Measurements from ENCODE around the gene SPATA4. TPM values are rescaled to one million over a fixed set of nuclear protein-coding genes. Genes with fewer than 3 reads are reported as not detected.

SPATA4 gene
- 0.13 TPM for total RNA-seq
- under 1 TPM in 6 of 8 donors, not detected in 2; 0.21 to 0.62 (median 0.51) TPM for polyA plus RNA-seq (ENCODE audit: insufficient read depth in 1 of 8, insufficient read length in 8 of 8, low replicate concordance in 1 of 8)
- long read RNA-seq, donor 1 = 0 reads
- long read RNA-seq, donor 2 = 0 reads
- long read RNA-seq, donor 3 = 0 reads
- long read RNA-seq, donor 4 = 0 reads
- long read RNA-seq, donor 5 = 0 reads
- long read RNA-seq, donor 6 = 0 reads
- long read RNA-seq, donor 7 = 0 reads
- long read RNA-seq, donor 8, partial matches to known transcripts = 0 of 1 reads
- long read RNA-seq, donor 8, other reads (novel, unspliced or antisense) = 0 of 1 reads
- long read RNA-seq, donor 9 = 0 reads
- long read RNA-seq, donor 10 = 0 reads
- long read RNA-seq, donor 11 = 0 reads

GRCh38 chr4:176195184-176195978, at the start of gene SPATA4:
Gene SPATA4, minus strand, starts transcription at chr4:176195585. Its CDS starts 23 bp downstream, at chr4:176195562.
- H3K4me1 ChIP-seq (ENCODE audit: control insufficient read depth, insufficient read depth, low read length) = peaks cover 4% of the 10 kb centered on the region
- H3K27ac ChIP-seq (ENCODE audit: low read length) = peak within 1 kb of the TSS; percentile 90
- no peaks in the 10 kb centered on the region for H3K9me3 ChIP-seq (replicated peaks; ENCODE audit: control insufficient read depth, low read depth, low read length)
- no peaks in the 10 kb centered on the region for H3K36me3 ChIP-seq (ENCODE audit: control insufficient read depth, insufficient read depth, low read length)
- H3K4me3 ChIP-seq (ENCODE audit: low read length) = peak within 1 kb of the TSS; percentile 70
- H3K27me3 ChIP-seq (ENCODE audit: control insufficient read depth, insufficient read depth, low read length) = no peaks in the 10 kb centered on the region
- peak; percentile 96 for DNase-seq
- under 1% methylated on average over 41 of the region's 45 CpGs for WGBS (ENCODE audit: insufficient coverage)

GRCh38 chr4:176242764-176243347, 47.5 kb upstream of the SPATA4 start:
- H3K36me3 ChIP-seq (ENCODE audit: control insufficient read depth, insufficient read depth, low read length) = no peaks in the 10 kb centered on the region
- no CpG with 5 or more reads among the region's 1 CpG for WGBS (ENCODE audit: insufficient coverage)
- H3K27me3 ChIP-seq (ENCODE audit: control insufficient read depth, insufficient read depth, low read length) = no peaks in the 10 kb centered on the region
- DNase-seq = no peak
- no peak overlapping the region for H3K4me3 ChIP-seq (ENCODE audit: low read length)
- peaks cover 3% of the 10 kb centered on the region for H3K4me1 ChIP-seq (ENCODE audit: control insufficient read depth, insufficient read depth, low read length)
- H3K27ac ChIP-seq (ENCODE audit: low read length) = no peak overlapping the region
- H3K9me3 ChIP-seq (replicated peaks; ENCODE audit: control insufficient read depth, low read depth, low read length) = no peaks in the 10 kb centered on the region

- DNase-seq = no peak
- Histone ChIP-seq H3K9me3 (replicated peaks; ENCODE audit: control insufficient read depth, low read depth, low read length) (no peaks in the 10 kb centered on the region), H3K36me3 (ENCODE audit: control insufficient read depth, insufficient read depth, low read length) (no peaks in the 10 kb centered on the region), H3K27me3 (ENCODE audit: control insufficient read depth, insufficient read depth, low read length) (no peaks in the 10 kb centered on the region), H3K4me3 (ENCODE audit: low read length) (no peak overlapping the region), H3K27ac (ENCODE audit: low read length) (no peak overlapping the region), H3K4me1 (ENCODE audit: control insufficient read depth, insufficient read depth, low read length) (peaks cover 5% of the 10 kb centered on the region)
- 92% methylated on average over 7 of the region's 8 CpGs for WGBS (ENCODE audit: insufficient coverage)
Observed at GRCh38 chr4:176241703-176242102, 46.3 kb upstream of the SPATA4 start.

- Histone ChIP-seq H3K36me3 (ENCODE audit: control insufficient read depth, insufficient read depth, low read length) (no peaks in the 10 kb centered on the region), H3K27me3 (ENCODE audit: control insufficient read depth, insufficient read depth, low read length) (no peaks in the 10 kb centered on the region), H3K9me3 (replicated peaks; ENCODE audit: control insufficient read depth, low read depth, low read length) (no peaks in the 10 kb centered on the region), H3K4me1 (ENCODE audit: control insufficient read depth, insufficient read depth, low read length) (peaks cover 5% of the 10 kb centered on the region), H3K4me3 (ENCODE audit: low read length) (no peak overlapping the region), H3K27ac (ENCODE audit: low read length) (peak overlapping the region; percentile 87)
- peak; percentile 40 for DNase-seq
- no CpG with 5 or more reads among the region's 4 CpGs for WGBS (ENCODE audit: insufficient coverage)
Observed at GRCh38 chr4:176238826-176239225, 43.4 kb upstream of the SPATA4 start.

GRCh38 chr4:176238157-176238610, 42.8 kb upstream of the SPATA4 start:
- H3K27ac ChIP-seq (ENCODE audit: low read length) = peak overlapping the region; percentile 87
- no peaks in the 10 kb centered on the region for H3K9me3 ChIP-seq (replicated peaks; ENCODE audit: control insufficient read depth, low read depth, low read length)
- no peak overlapping the region for H3K4me3 ChIP-seq (ENCODE audit: low read length)
- H3K4me1 ChIP-seq (ENCODE audit: control insufficient read depth, insufficient read depth, low read length) = peaks cover 5% of the 10 kb centered on the region
- DNase-seq = peak; percentile 76
- no CpG with 5 or more reads among the region's 7 CpGs for WGBS (ENCODE audit: insufficient coverage)
- H3K27me3 ChIP-seq (ENCODE audit: control insufficient read depth, insufficient read depth, low read length) = no peaks in the 10 kb centered on the region
- no peaks in the 10 kb centered on the region for H3K36me3 ChIP-seq (ENCODE audit: control insufficient read depth, insufficient read depth, low read length)

GRCh38 chr4:176236946-176237345, 41.6 kb upstream of the SPATA4 start:
- H3K9me3 ChIP-seq (replicated peaks; ENCODE audit: control insufficient read depth, low read depth, low read length) = no peaks in the 10 kb centered on the region
- 88% methylated on average over 4 of the region's 5 CpGs for WGBS (ENCODE audit: insufficient coverage)
- H3K4me1 ChIP-seq (ENCODE audit: control insufficient read depth, insufficient read depth, low read length) = peaks cover 5% of the 10 kb centered on the region
- H3K4me3 ChIP-seq (ENCODE audit: low read length) = no peak overlapping the region
- peak overlapping the region; percentile 87 for H3K27ac ChIP-seq (ENCODE audit: low read length)
- H3K27me3 ChIP-seq (ENCODE audit: control insufficient read depth, insufficient read depth, low read length) = no peaks in the 10 kb centered on the region
- H3K36me3 ChIP-seq (ENCODE audit: control insufficient read depth, insufficient read depth, low read length) = no peaks in the 10 kb centered on the region
- DNase-seq = no peak

GRCh38 chr4:176230836-176231235, 35.5 kb upstream of the SPATA4 start:
- H3K27me3 ChIP-seq (ENCODE audit: control insufficient read depth, insufficient read depth, low read length) = no peaks in the 10 kb centered on the region
- no peaks in the 10 kb centered on the region for H3K36me3 ChIP-seq (ENCODE audit: control insufficient read depth, insufficient read depth, low read length)
- no peaks in the 10 kb centered on the region for H3K9me3 ChIP-seq (replicated peaks; ENCODE audit: control insufficient read depth, low read depth, low read length)
- no peak overlapping the region for H3K4me3 ChIP-seq (ENCODE audit: low read length)
- 80% methylated on average over 3 of the region's 4 CpGs for WGBS (ENCODE audit: insufficient coverage)
- peak overlapping the region; percentile 52 for H3K27ac ChIP-seq (ENCODE audit: low read length)
- peaks cover 3% of the 10 kb centered on the region for H3K4me1 ChIP-seq (ENCODE audit: control insufficient read depth, insufficient read depth, low read length)
- peak; percentile 46 for DNase-seq

- Histone ChIP-seq H3K9me3 (replicated peaks; ENCODE audit: control insufficient read depth, low read depth, low read length) (no peaks in the 10 kb centered on the region), H3K27ac (ENCODE audit: low read length) (peak overlapping the region; percentile 23), H3K4me3 (ENCODE audit: low read length) (no peak overlapping the region), H3K36me3 (ENCODE audit: control insufficient read depth, insufficient read depth, low read length) (no peaks in the 10 kb centered on the region), H3K4me1 (ENCODE audit: control insufficient read depth, insufficient read depth, low read length) (peaks cover 3% of the 10 kb centered on the region), H3K27me3 (ENCODE audit: control insufficient read depth, insufficient read depth, low read length) (no peaks in the 10 kb centered on the region)
- 74% methylated on average over 3 of the region's 4 CpGs for WGBS (ENCODE audit: insufficient coverage)
- DNase-seq = no peak
Observed at GRCh38 chr4:176229645-176230044, 34.3 kb upstream of the SPATA4 start.

- DNase-seq = peak; percentile 7
- H3K27ac ChIP-seq (ENCODE audit: low read length) = no peak overlapping the region
- H3K27me3 ChIP-seq (ENCODE audit: control insufficient read depth, insufficient read depth, low read length) = no peaks in the 10 kb centered on the region
- no peaks in the 10 kb centered on the region for H3K36me3 ChIP-seq (ENCODE audit: control insufficient read depth, insufficient read depth, low read length)
- H3K4me1 ChIP-seq (ENCODE audit: control insufficient read depth, insufficient read depth, low read length) = peaks cover 3% of the 10 kb centered on the region
- H3K9me3 ChIP-seq (replicated peaks; ENCODE audit: control insufficient read depth, low read depth, low read length) = no peaks in the 10 kb centered on the region
- 93% methylated on average over 4 of the region's 5 CpGs for WGBS (ENCODE audit: insufficient coverage)
- no peak overlapping the region for H3K4me3 ChIP-seq (ENCODE audit: low read length)
Observed at GRCh38 chr4:176226736-176227135, 31.4 kb upstream of the SPATA4 start.

- no peaks in the 10 kb centered on the region for H3K27me3 ChIP-seq (ENCODE audit: control insufficient read depth, insufficient read depth, low read length)
- H3K4me3 ChIP-seq (ENCODE audit: low read length) = no peak overlapping the region
- 90% methylated on average over 1 of the region's 2 CpGs for WGBS (ENCODE audit: insufficient coverage)
- no peak for DNase-seq
- no peaks in the 10 kb centered on the region for H3K4me1 ChIP-seq (ENCODE audit: control insufficient read depth, insufficient read depth, low read length)
- no peaks in the 10 kb centered on the region for H3K36me3 ChIP-seq (ENCODE audit: control insufficient read depth, insufficient read depth, low read length)
- H3K9me3 ChIP-seq (replicated peaks; ENCODE audit: control insufficient read depth, low read depth, low read length) = no peaks in the 10 kb centered on the region
- H3K27ac ChIP-seq (ENCODE audit: low read length) = no peak overlapping the region
Observed at GRCh38 chr4:176223561-176223960, 28.2 kb upstream of the SPATA4 start.
